ENCODE data around the gene CDC5L. TPM values are rescaled to one million over a fixed set of nuclear protein-coding genes. Genes with fewer than 3 reads are reported as not detected.
A peak's percentile ranks its signal among the peaks of the same experiment; 100 is the strongest.

Gene CDC5L
- total RNA-seq: 10 to 100 TPM; 28.9 to 30.5 TPM
- polyA plus RNA-seq (2013, experiment 1 of 2): 28.9 TPM
- 29.1 TPM for polyA plus RNA-seq (2013, experiment 2 of 2)
- long read RNA-seq, experiment 1, full-length matches to known transcripts: 7 of 22 reads
- long read RNA-seq, experiment 1, partial matches to known transcripts: 9 of 22 reads
- long read RNA-seq, experiment 1, other reads (novel, unspliced or antisense): 6 of 22 reads
- long read RNA-seq, experiment 2, full-length matches to known transcripts: 79 of 95 reads
- long read RNA-seq, experiment 2, partial matches to known transcripts: 14 of 95 reads
- long read RNA-seq, experiment 2, other reads (novel, unspliced or antisense): 2 of 95 reads
- long read RNA-seq, experiment 3, full-length matches to known transcripts: 111 of 165 reads
- long read RNA-seq, experiment 3, partial matches to known transcripts: 50 of 165 reads
- long read RNA-seq, experiment 3, other reads (novel, unspliced or antisense): 4 of 165 reads
- long read RNA-seq, experiment 4, full-length matches to known transcripts: 28 of 50 reads
- long read RNA-seq, experiment 4, partial matches to known transcripts: 21 of 50 reads
- long read RNA-seq, experiment 4, other reads (novel, unspliced or antisense): 1 of 50 reads

DNA sequence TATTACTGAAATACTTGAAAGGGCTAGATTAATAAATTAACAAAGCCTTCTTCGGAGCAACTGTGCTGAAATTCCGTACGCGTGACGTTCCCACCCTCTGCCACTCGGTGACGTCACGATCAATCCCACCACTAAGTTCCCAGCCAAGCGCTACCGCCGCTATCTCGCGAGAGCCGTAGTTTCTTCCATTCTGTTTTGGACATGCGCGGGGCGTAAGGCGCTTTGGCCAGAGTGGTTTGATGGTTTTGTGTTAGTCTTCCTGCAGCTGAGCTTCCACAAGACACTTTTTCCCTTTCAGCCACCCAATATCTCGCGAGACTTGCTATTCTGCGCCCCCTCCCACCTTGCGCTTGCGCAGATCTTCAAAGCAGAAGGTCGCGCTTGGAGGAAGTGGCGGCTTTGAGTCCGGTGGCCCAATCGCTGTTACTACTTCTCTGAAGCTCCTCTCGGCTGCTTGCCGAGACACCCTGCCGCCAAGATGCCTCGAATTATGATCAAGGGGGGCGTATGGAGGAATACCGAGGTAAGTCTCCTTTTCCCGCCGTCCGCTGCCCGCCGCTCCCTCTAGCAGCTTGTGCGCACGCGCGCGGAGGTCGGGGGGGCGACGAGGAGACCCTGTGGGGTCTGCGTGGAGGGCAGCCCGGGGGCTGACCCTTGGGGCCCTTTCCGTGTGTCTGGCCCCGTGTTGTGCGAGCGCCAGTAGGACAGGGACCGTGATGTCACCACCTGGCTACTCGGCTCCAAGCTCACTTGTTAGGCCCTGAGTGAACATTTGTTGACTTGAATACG lies at the start of gene CDC5L:
Gene CDC5L (plus strand): TSS at position 361 of the 789 bp plus-strand sequence. CDS start 118 bp downstream, at position 479.
- Mint-ChIP-seq H3K27ac (peak within 1 kb of the TSS; percentile 99), H3K9me3 (no peaks in the 10 kb centered on the region), H3K36me3 (ENCODE audit: low read depth) (peaks cover 16% of the 10 kb centered on the region), H3K4me1 (peaks cover 15% of the 10 kb centered on the region), H3K4me3 (peak within 1 kb of the TSS; percentile 94), H3K27me3 (ENCODE audit: insufficient read depth) (no peaks in the 10 kb centered on the region)
- Histone ChIP-seq H3K9me3 (ENCODE audit: control insufficient read depth, low read length) (no peaks in the 10 kb centered on the region), H3K27ac (ENCODE audit: low read depth, low read length) (peak within 1 kb of the TSS; percentile 94), H3K36me3 (ENCODE audit: control insufficient read depth, insufficient read depth, low read length) (peaks cover 26% of the 10 kb centered on the region), H3K4me3 (ENCODE audit: low read length) (peak within 1 kb of the TSS; percentile 95), H3K9ac (ENCODE audit: extremely low read depth, low read length, poor library complexity, severe bottlenecking) (peak within 1 kb of the TSS; percentile 81), H3K27me3 (ENCODE audit: control insufficient read depth, insufficient read depth, low read length, poor library complexity, severe bottlenecking) (no peaks in the 10 kb centered on the region), H3K4me1 (ENCODE audit: control insufficient read depth, insufficient read depth, low read length) (peaks cover 3% of the 10 kb centered on the region)
- TF ChIP-seq, protein P1, sequence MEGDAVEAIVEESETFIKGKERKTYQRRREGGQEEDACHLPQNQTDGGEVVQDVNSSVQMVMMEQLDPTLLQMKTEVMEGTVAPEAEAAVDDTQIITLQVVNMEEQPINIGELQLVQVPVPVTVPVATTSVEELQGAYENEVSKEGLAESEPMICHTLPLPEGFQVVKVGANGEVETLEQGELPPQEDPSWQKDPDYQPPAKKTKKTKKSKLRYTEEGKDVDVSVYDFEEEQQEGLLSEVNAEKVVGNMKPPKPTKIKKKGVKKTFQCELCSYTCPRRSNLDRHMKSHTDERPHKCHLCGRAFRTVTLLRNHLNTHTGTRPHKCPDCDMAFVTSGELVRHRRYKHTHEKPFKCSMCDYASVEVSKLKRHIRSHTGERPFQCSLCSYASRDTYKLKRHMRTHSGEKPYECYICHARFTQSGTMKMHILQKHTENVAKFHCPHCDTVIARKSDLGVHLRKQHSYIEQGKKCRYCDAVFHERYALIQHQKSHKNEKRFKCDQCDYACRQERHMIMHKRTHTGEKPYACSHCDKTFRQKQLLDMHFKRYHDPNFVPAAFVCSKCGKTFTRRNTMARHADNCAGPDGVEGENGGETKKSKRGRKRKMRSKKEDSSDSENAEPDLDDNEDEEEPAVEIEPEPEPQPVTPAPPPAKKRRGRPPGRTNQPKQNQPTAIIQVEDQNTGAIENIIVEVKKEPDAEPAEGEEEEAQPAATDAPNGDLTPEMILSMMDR (conservative IDR thresholded peaks at IDR 0.05): no peak
- peak; percentile 97 for DNase-seq
- 0% methylated on average over 14 to 55 of the region's 56 CpGs for WGBS, 2 experiments (ENCODE audit: insufficient coverage in 1 of 2, insufficient read length in 1 of 2)

DNA sequence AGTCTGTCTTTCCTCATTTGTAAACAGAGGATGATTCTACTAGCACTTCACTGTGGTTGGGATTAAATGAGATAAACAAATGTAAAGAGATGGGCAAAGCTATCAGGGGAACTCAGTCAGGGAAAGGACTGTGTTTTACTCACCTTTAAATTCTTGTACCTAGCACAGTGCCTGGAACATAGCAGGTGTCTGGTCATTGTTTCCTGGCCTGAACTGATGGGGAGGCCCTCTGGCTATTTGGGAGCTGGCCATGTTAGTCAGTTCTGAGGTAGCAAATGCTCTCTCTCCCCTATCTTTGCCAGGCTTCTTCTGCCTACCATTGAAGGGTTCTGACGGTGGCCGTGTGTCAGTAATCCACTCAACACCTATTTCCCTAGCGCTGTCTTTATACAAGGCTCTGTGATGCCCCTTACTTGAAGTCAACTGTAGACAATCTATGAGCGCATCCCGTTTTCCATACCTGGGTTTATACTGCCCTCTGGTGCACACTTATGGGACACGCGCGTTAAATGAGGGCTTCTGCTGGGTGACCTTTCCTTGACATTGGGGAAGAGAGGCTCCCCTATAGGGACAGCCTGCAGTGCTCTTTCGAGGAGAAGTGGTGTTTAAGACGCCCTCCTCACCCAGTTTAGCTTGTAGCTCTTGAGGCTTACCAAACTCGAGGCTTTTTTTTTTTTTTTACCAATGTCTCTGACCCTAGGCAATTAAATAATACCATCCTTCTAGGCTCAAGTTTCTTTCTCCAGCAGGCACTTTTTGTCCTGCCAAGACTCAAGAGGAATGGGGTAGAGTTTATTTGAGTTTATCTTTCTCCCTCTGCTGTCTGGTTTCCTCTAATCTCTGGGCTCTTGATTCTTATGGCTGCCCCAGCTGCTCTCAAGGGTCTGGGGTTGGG lies 49.0 kb upstream of the CDC5L start:
- H3K4me3 ChIP-seq (ENCODE audit: low read length): no peak overlapping the region
- no peak overlapping the region for H3K9ac ChIP-seq (ENCODE audit: extremely low read depth, low read length, poor library complexity, severe bottlenecking)
- Mint-ChIP-seq H3K27me3 (ENCODE audit: insufficient read depth) (peaks cover 23% of the 10 kb centered on the region), H3K4me1 (peaks cover 5% of the 10 kb centered on the region), H3K36me3 (ENCODE audit: low read depth) (no peaks in the 10 kb centered on the region), H3K27ac (no peak overlapping the region), H3K9me3 (no peaks in the 10 kb centered on the region), H3K4me3 (no peak overlapping the region)
- peaks cover 4% of the 10 kb centered on the region for H3K4me1 ChIP-seq (ENCODE audit: control insufficient read depth, insufficient read depth, low read length)
- H3K36me3 ChIP-seq (ENCODE audit: control insufficient read depth, insufficient read depth, low read length): no peaks in the 10 kb centered on the region
- DNase-seq: peak; percentile 92
- WGBS, 2 experiments (ENCODE audit: insufficient coverage in 1 of 2, insufficient read length in 1 of 2): 3 to 6% methylated on average over 11 of the region's 11 CpGs
- TF ChIP-seq, protein P1 (conservative IDR thresholded peaks at IDR 0.05): peak; percentile 88
- no peak overlapping the region for H3K27ac ChIP-seq (ENCODE audit: low read depth, low read length)
- no peaks in the 10 kb centered on the region for H3K27me3 ChIP-seq (ENCODE audit: control insufficient read depth, insufficient read depth, low read length, poor library complexity, severe bottlenecking)
- no peaks in the 10 kb centered on the region for H3K9me3 ChIP-seq (ENCODE audit: control insufficient read depth, low read length)

All from endodermal cell (in vitro differentiated cells).